HEK293 (cell line): ENCODE results near the gene ZNF525.

Experiments used
- CTCF ChIA-PET: fragments of 350-600 bp; formaldehyde crosslinking; extraction: SDS; loops from one replicate; lab custom pipeline; 2021; ENCODE audit warnings: antibody characterized with exemption; lab: Yijun Ruan, JAX
- POLR2A ChIA-PET: fragments of 300-600 bp; formaldehyde crosslinking; extraction: SDS; loops from one replicate; lab custom pipeline; 2020; ENCODE audit warnings: antibody characterized with exemption, inconsistent platforms; lab: Yijun Ruan, JAX
- H3K27ac ChIP-seq: fragments of 200-500 bp; sonication (Bioruptor generic); 2 replicates; pipeline ENCODE4 v1.5.1; 2014; ENCODE audit warnings: low read depth, low read length, control low read depth, inconsistent platforms; ENCODE audit errors: extremely low read depth
- H3K36me3 ChIP-seq, 2 experiments: fragments of 200-500 bp in 1 of 2; sonication (Bioruptor generic) in 1 of 2; 1 replicate in 1 of 2; 2 replicates in 1 of 2; pipeline ENCODE4 v1.5.1; 2014 to 2017; ENCODE audit warnings: inconsistent platforms in 2 of 2, low read length in 2 of 2; ENCODE audit not compliant: control insufficient read depth in 2 of 2, insufficient read depth in 1 of 2
- H3K4me1 ChIP-seq: fragments of 200-500 bp; sonication (Bioruptor generic); 2 replicates; pipeline ENCODE4 v1.5.1; 2014; ENCODE audit warnings: mild to moderate bottlenecking, low read length, inconsistent platforms; ENCODE audit not compliant: control insufficient read depth, insufficient read depth
- H3K4me3 ChIP-seq: 2 replicates; pipeline ENCODE4 v1.5.1; 2011; ENCODE audit warnings: low read depth, mild to moderate bottlenecking, control low read depth, low read length, moderate library complexity
- H3K9me3 ChIP-seq: fragments of 200-500 bp; sonication (Bioruptor generic); 2 replicates; pipeline ENCODE4 v1.5.1; 2014; ENCODE audit warnings: low read depth, low read length, inconsistent platforms; ENCODE audit not compliant: control insufficient read depth, insufficient read depth
- AEBP2 ChIP-seq: fragments of 450-650 bp; formaldehyde crosslinking; IDR thresholded peaks from 2 replicates; pipeline ENCODE4 v1.5.1; 2016; ENCODE audit warnings: missing biosample characterization, missing genetic modification characterization, borderline replicate concordance
- GLI2 ChIP-seq: fragments of 450-650 bp; formaldehyde crosslinking; IDR thresholded peaks from 2 replicates; pipeline ENCODE4; 2017; ENCODE audit warnings: missing biosample characterization, missing genetic modification characterization, low read depth, borderline replicate concordance
- INSM2 ChIP-seq: fragments of 450-650 bp; formaldehyde crosslinking; IDR thresholded peaks from 2 replicates; pipeline ENCODE4 v1.5.1; 2016; ENCODE audit warnings: missing biosample characterization, missing genetic modification characterization
- MYNN ChIP-seq: fragments of 450-650 bp; formaldehyde crosslinking; IDR thresholded peaks from 2 replicates; pipeline ENCODE4 v1.5.1; 2016; ENCODE audit warnings: missing biosample characterization, missing genetic modification characterization, borderline replicate concordance
- OSR2 ChIP-seq: fragments of 450-650 bp; formaldehyde crosslinking; IDR thresholded peaks from 2 replicates; pipeline ENCODE4 v1.5.1; 2016; ENCODE audit warnings: missing biosample characterization, missing genetic modification characterization
- SP7 ChIP-seq: fragments of 450-650 bp; formaldehyde crosslinking; IDR thresholded peaks from 2 replicates; pipeline ENCODE4 v1.5.1; 2016; ENCODE audit warnings: missing biosample characterization, missing genetic modification characterization
- WT1 ChIP-seq: fragments of 450-650 bp; formaldehyde crosslinking; IDR thresholded peaks from 2 replicates; pipeline ENCODE4 v1.5.1; 2016; ENCODE audit warnings: missing biosample characterization, missing genetic modification characterization
- ZBTB20 ChIP-seq: fragments of 450-650 bp; formaldehyde crosslinking; IDR thresholded peaks from 2 replicates; pipeline ENCODE4 v1.5.1; 2016; ENCODE audit warnings: missing biosample characterization, missing genetic modification characterization
- ZBTB49 ChIP-seq: fragments of 450-650 bp; formaldehyde crosslinking; IDR thresholded peaks from 2 replicates; pipeline ENCODE4 v1.5.1; 2016; ENCODE audit warnings: missing biosample characterization, missing genetic modification characterization, low read depth
- ZEB2 ChIP-seq: fragments of 450-650 bp; formaldehyde crosslinking; IDR thresholded peaks from 2 replicates; pipeline ENCODE4 v1.5.1; 2016; ENCODE audit warnings: missing biosample characterization, missing genetic modification characterization
- ZFP41 ChIP-seq: fragments of 450-650 bp; formaldehyde crosslinking; IDR thresholded peaks from 2 replicates; pipeline ENCODE4 v1.5.1; 2016; ENCODE audit warnings: missing biosample characterization, missing genetic modification characterization, borderline replicate concordance
- ZNF202 ChIP-seq: fragments of 450-650 bp; formaldehyde crosslinking; IDR thresholded peaks from 2 replicates; pipeline ENCODE4 v1.5.1; 2016; ENCODE audit warnings: missing biosample characterization, missing genetic modification characterization, borderline replicate concordance
- ZNF335 ChIP-seq: fragments of 450-650 bp; formaldehyde crosslinking; conservative IDR thresholded peaks from 2 replicates; pipeline ENCODE4 v1.5.1; 2016; ENCODE audit warnings: missing biosample characterization, missing genetic modification characterization
- ZNF341 ChIP-seq: fragments of 450-650 bp; formaldehyde crosslinking; IDR thresholded peaks from 2 replicates; pipeline ENCODE4; 2016; ENCODE audit warnings: low read depth, missing biosample characterization, missing genetic modification characterization
- ZNF423 ChIP-seq: fragments of 450-650 bp; formaldehyde crosslinking; IDR thresholded peaks from 2 replicates; pipeline ENCODE4 v1.5.1; 2016; ENCODE audit warnings: missing biosample characterization, missing genetic modification characterization
- ZNF843 ChIP-seq: fragments of 450-650 bp; formaldehyde crosslinking; IDR thresholded peaks from 2 replicates; pipeline ENCODE4 v1.5.1; 2016; ENCODE audit warnings: missing biosample characterization, missing genetic modification characterization
- TF ChIP-seq, protein P1 (sequence below): IDR thresholded peaks from 2 replicates; pipeline ENCODE4 v1.6.1; 2011; ENCODE audit warnings: mild to moderate bottlenecking, low read depth, low read length, borderline replicate concordance
- TF ChIP-seq, protein P2 (sequence below): fragments of 450-650 bp; formaldehyde crosslinking; IDR thresholded peaks from 2 replicates; pipeline ENCODE4 v1.5.1; 2016; ENCODE audit warnings: missing biosample characterization, missing genetic modification characterization
- TF ChIP-seq, protein P3 (sequence below): fragments of 450-650 bp; formaldehyde crosslinking; IDR thresholded peaks from 2 replicates; pipeline ENCODE4 v1.5.1; 2016; ENCODE audit warnings: missing biosample characterization, missing genetic modification characterization
- TF ChIP-seq, protein P4 (sequence below): fragments of 450-650 bp; formaldehyde crosslinking; IDR thresholded peaks from 2 replicates; pipeline ENCODE4 v1.5.1; 2017; ENCODE audit warnings: missing biosample characterization, missing genetic modification characterization

The ZNF525 gene

DNA sequence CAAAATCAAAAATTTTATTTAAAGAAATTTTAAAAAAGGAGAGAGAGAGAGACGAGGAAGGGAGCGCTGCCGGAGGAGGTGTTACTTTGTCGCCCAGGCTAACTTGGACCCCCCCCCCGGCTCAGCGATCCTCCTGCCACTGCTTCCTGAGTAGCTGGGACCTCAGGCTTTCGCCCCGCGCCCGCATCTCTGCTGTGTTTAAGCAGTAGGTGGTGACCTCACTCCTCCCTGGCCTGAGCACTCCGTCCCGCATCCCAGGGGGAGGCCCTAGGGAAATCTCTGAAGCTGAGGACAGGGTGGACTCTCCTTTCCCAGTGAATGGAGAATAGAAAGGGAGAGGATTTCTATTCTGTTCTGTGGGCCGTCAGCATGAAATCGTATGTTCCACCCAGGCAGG lies 32.4 kb upstream of the ZNF525 start:
- Histone ChIP-seq H3K27ac (no peak overlapping the region), H3K4me1 (no peaks in the 10 kb centered on the region), H3K36me3 (peaks cover 4 to 5% of the 10 kb centered on the region in 2 experiments; a peak in 2 of 3 replicates), H3K4me3 (peak overlapping the region; percentile 42), H3K9me3 (no peaks in the 10 kb centered on the region; the same call in 1 of the 2 replicates)
- TF ChIP-seq, protein P1, sequence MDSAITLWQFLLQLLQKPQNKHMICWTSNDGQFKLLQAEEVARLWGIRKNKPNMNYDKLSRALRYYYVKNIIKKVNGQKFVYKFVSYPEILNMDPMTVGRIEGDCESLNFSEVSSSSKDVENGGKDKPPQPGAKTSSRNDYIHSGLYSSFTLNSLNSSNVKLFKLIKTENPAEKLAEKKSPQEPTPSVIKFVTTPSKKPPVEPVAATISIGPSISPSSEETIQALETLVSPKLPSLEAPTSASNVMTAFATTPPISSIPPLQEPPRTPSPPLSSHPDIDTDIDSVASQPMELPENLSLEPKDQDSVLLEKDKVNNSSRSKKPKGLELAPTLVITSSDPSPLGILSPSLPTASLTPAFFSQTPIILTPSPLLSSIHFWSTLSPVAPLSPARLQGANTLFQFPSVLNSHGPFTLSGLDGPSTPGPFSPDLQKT: no peak
- TF ChIP-seq OSR2 (tag by site-specific recombination): peak; percentile 25; the same call in 1 of the 2 replicates
- CTCF ChIA-PET: no interaction called here
- POLR2A ChIA-PET: interaction anchor here (0.5 to 1.0 kb wide), 6 partner anchors 9 to 599 kb away, joined by 3 to 6 read pairs (median 4); partner anchors contain the start of gene ZNF765

DNA sequence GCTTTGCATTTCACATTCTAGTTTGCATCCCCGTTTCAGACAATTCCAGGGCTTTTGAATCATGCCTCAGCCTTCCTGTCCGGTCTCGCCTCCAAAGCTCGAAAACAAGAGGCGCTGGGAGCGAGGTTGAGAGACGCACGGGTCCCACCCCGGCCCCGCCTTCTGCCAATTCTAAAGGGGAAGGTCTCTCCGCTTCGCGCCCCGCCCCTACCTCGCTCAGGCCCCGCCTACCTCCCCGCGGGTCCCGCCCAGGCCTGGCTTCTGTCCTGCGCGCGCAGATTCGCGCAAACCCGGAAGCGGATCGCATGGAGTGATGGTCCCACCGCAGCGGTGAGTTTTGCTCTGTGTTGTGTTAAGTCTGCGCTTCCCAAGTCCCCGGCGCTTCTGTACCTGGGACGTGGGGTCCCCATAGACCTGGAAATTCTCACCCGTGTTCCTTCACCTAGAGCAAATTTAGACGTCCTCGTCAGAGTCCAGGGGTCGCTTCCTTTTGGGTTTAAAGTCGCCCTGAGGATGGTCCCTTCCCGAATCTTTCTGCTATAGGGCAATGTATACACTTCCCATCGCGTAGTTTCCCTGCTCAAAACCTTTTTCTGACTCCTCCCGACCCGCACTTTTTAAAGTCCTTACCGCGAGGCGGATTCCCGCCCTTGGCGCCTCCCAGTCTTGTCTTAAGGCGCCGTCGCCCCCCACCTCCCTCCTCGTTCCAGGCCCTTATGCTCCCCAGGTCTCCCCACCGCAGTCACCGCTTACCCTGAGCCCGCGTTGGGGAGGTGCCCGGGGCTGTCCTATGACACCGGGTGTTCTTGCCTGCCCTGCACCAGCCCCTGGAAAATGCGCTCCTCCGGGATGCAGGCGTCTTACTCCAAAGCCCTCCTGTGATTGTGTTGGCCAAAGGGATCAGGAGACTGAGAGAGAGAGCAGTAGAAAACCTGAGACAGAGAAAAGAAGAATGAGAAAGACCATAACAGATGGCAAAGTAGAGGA lies 31.7 kb upstream of the ZNF525 start, which contains the start of gene ZNF845:
Gene ZNF845, plus strand, starts transcription at position 287 of the 987 bp plus-strand sequence. CDS start 7,559 bp downstream, outside the sequence.
- Histone ChIP-seq H3K36me3 (peaks cover 6 to 11% of the 10 kb centered on the region in 2 experiments; a peak in 2 of 3 replicates), H3K4me1 (no peaks in the 10 kb centered on the region), H3K4me3 (peak within 1 kb of the TSS; percentile 90), H3K27ac (no peak within 1 kb of the TSS), H3K9me3 (no peaks in the 10 kb centered on the region; the same call in 1 of the 2 replicates)
- ChIA-PET CTCF (no interaction called here), POLR2A (interaction anchor here (0.5 to 1.0 kb wide), 6 partner anchors 8 to 599 kb away, joined by 3 to 6 read pairs (median 4); partner anchors contain the start of gene ZNF765)
- TF ChIP-seq ZNF341 (tag by site-specific recombination) (peak; percentile 60), ZEB2 (tag by site-specific recombination) (no peak), AEBP2 (tag by site-specific recombination) (no peak), ZNF423 (tag by site-specific recombination) (no peak), ZNF202 (no peak), ZNF843 (tag by site-specific recombination) (no peak), WT1 (no peak), SP7 (tag by site-specific recombination) (no peak), MYNN (tag by site-specific recombination) (no peak), ZNF335 (tag by site-specific recombination) (peak; percentile 68), INSM2 (no peak), GLI2 (tag by site-specific recombination) (no peak), ZBTB20 (tag by site-specific recombination) (peak; percentile 88; the same call in 1 of the 2 replicates), ZFP41 (no peak), ZBTB49 (tag by site-specific recombination) (no peak)
- TF ChIP-seq, protein P2, sequence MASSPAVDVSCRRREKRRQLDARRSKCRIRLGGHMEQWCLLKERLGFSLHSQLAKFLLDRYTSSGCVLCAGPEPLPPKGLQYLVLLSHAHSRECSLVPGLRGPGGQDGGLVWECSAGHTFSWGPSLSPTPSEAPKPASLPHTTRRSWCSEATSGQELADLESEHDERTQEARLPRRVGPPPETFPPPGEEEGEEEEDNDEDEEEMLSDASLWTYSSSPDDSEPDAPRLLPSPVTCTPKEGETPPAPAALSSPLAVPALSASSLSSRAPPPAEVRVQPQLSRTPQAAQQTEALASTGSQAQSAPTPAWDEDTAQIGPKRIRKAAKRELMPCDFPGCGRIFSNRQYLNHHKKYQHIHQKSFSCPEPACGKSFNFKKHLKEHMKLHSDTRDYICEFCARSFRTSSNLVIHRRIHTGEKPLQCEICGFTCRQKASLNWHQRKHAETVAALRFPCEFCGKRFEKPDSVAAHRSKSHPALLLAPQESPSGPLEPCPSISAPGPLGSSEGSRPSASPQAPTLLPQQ (tag by site-specific recombination): peak; percentile 85
- TF ChIP-seq, protein P3, sequence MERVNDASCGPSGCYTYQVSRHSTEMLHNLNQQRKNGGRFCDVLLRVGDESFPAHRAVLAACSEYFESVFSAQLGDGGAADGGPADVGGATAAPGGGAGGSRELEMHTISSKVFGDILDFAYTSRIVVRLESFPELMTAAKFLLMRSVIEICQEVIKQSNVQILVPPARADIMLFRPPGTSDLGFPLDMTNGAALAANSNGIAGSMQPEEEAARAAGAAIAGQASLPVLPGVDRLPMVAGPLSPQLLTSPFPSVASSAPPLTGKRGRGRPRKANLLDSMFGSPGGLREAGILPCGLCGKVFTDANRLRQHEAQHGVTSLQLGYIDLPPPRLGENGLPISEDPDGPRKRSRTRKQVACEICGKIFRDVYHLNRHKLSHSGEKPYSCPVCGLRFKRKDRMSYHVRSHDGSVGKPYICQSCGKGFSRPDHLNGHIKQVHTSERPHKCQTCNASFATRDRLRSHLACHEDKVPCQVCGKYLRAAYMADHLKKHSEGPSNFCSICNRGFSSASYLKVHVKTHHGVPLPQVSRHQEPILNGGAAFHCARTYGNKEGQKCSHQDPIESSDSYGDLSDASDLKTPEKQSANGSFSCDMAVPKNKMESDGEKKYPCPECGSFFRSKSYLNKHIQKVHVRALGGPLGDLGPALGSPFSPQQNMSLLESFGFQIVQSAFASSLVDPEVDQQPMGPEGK (tag by site-specific recombination): no peak
- TF ChIP-seq, protein P4, sequence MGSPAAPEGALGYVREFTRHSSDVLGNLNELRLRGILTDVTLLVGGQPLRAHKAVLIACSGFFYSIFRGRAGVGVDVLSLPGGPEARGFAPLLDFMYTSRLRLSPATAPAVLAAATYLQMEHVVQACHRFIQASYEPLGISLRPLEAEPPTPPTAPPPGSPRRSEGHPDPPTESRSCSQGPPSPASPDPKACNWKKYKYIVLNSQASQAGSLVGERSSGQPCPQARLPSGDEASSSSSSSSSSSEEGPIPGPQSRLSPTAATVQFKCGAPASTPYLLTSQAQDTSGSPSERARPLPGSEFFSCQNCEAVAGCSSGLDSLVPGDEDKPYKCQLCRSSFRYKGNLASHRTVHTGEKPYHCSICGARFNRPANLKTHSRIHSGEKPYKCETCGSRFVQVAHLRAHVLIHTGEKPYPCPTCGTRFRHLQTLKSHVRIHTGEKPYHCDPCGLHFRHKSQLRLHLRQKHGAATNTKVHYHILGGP (tag by site-specific recombination): no peak
